K562 (cell line): ENCODE measurements around the gene NUP160. TPM values are rescaled to one million over a fixed set of nuclear protein-coding genes. Genes with fewer than 3 reads are reported as not detected.

ENCODE experiments used
- ATAC-seq: fragments of 200-7000 bp; cut with Tn5 transposase; 3 replicates; pipeline ENCODE4 v1.9.1; 2020; ENCODE audit warnings: moderate library complexity
- Bru-seq: library from RNA; stranded (reverse); fragments of 400-500 nt; gene quantifications from one replicate; lab custom pipeline; 2021; lab: Mats Ljungman, UMichigan
- BruChase-seq, 2 experiments: library from RNA; stranded (reverse); fragments of 400-500 nt; gene quantifications; one replicate each; lab custom pipeline; 2021; lab: Mats Ljungman, UMichigan
- BruUV-seq: library from RNA; stranded (reverse); fragments of 400-500 nt; replicated peaks from 2 replicates; lab custom pipeline; 2021; lab: Mats Ljungman, UMichigan
- CTCF ChIA-PET: fragments of 300-600 bp; formaldehyde crosslinking; extraction: SDS; loops from one replicate; lab custom pipeline; 2021; ENCODE audit warnings: low intra/inter-chr PET ratio; lab: Yijun Ruan, JAX
- POLR2A ChIA-PET: fragments of 300-600, 350-650 bp; sonication (Branson Sonifier 250); formaldehyde crosslinking; extraction: SDS; loops from one replicate; lab custom pipeline; 2021; ENCODE audit warnings: antibody characterized with exemption, inconsistent platforms; lab: Yijun Ruan, JAX
- DNase-seq, 4 experiments: peaks; one replicate each; pipeline versions ENCODE4 v3.0.0 to v3.0.0-alpha.2; 2011 to 2018; ENCODE audit warnings: low spot score in 3 of 4, mixed read lengths in 3 of 4; ENCODE audit errors: extremely low read depth in 1 of 4
- FAIRE-seq: peaks from 2 replicates; lab custom pipeline; 2011; peaks lifted over from hg19 to GRCh38; lab: Jason Lieb, UNC
- H2AFZ ChIP-seq: 2 replicates; pipeline ENCODE4 v1.6.0; 2011; ENCODE audit warnings: low read depth, low read length, control low read depth, inconsistent platforms
- H3K27ac ChIP-seq: fragments of 200-600 bp; 3 replicates; pipeline ENCODE4 v1.8.0; 2011; ENCODE audit warnings: low read depth, mild to moderate bottlenecking, control low read depth, inconsistent platforms, low read length, moderate library complexity, mixed read lengths; ENCODE audit errors: extremely low read depth
- H3K27me3 ChIP-seq, 2 experiments: fragments of 300-600 bp in 1 of 2; 2 replicates in 1 of 2; 3 replicates in 1 of 2; pipeline versions ENCODE4 v1.6.0 to v1.8.0; 2011; ENCODE audit warnings: inconsistent platforms in 2 of 2, low read length in 2 of 2, mild to moderate bottlenecking in 1 of 2, mixed read lengths in 1 of 2, moderate library complexity in 1 of 2; ENCODE audit not compliant: control insufficient read depth in 2 of 2, insufficient read depth in 2 of 2
- H3K36me3 ChIP-seq: fragments of 300-600 bp; 3 replicates; pipeline ENCODE4 v1.8.0; 2011; ENCODE audit warnings: mild to moderate bottlenecking, low read length, inconsistent platforms; ENCODE audit not compliant: control insufficient read depth, insufficient read depth
- H3K4me1 ChIP-seq, 2 experiments: fragments of 200-600 bp in 1 of 2; replicated peaks in 1 of 2; 2 replicates in 1 of 2; 3 replicates in 1 of 2; pipeline versions ENCODE4 v1.5.1 to v1.8.0; 2011; ENCODE audit warnings: inconsistent platforms in 2 of 2, low read length in 2 of 2, mild to moderate bottlenecking in 1 of 2, mixed read lengths in 1 of 2, moderate library complexity in 1 of 2; ENCODE audit not compliant: control insufficient read depth in 2 of 2, insufficient read depth in 2 of 2
- H3K4me2 ChIP-seq: 2 replicates; pipeline ENCODE4 v1.6.1; 2011; ENCODE audit warnings: low read length, control low read depth, inconsistent platforms, mixed read lengths; ENCODE audit not compliant: insufficient read depth
- H3K4me3 ChIP-seq: fragments of 200-600 bp; sonication (generic), shearing (Covaris generic); 2 replicates; pipeline ENCODE4 v1.5.1; 2016; ENCODE audit warnings: control low read depth, inconsistent platforms
- H3K79me2 ChIP-seq: fragments of 200-600 bp; 3 replicates; pipeline ENCODE4 v1.8.0; 2011; ENCODE audit warnings: low read length, inconsistent platforms; ENCODE audit not compliant: control insufficient read depth, insufficient read depth
- H3K9ac ChIP-seq, 2 experiments: 2 replicates each; pipeline versions ENCODE4 v1.6.0 to v1.6.1; 2011; ENCODE audit warnings: low read depth in 2 of 2, low read length in 2 of 2, control low read depth in 1 of 2, inconsistent platforms in 1 of 2, mild to moderate bottlenecking in 1 of 2, mixed read lengths in 1 of 2; ENCODE audit not compliant: insufficient read depth in 1 of 2
- H3K9me1 ChIP-seq: one replicate; pipeline ENCODE4 v1.6.0; 2011; ENCODE audit warnings: inconsistent platforms, mild to moderate bottlenecking, low read length, moderate library complexity; ENCODE audit not compliant: control insufficient read depth, insufficient read depth
- H3K9me3 ChIP-seq: replicated peaks from 2 replicates; pipeline ENCODE4 v1.5.1; 2011; ENCODE audit warnings: low read depth, low read length, inconsistent platforms; ENCODE audit not compliant: control insufficient read depth, insufficient read depth
- H4K20me1 ChIP-seq: replicated peaks from 2 replicates; pipeline ENCODE4 v1.6.1; 2011; ENCODE audit warnings: low read length, inconsistent platforms, mixed read lengths; ENCODE audit not compliant: control insufficient read depth, insufficient read depth
- CTCFL ChIP-seq: IDR thresholded peaks from 2 replicates; pipeline ENCODE4 v1.6.1; 2011; ENCODE audit warnings: borderline replicate concordance, low read depth, mild to moderate bottlenecking, moderate library complexity, low read length; ENCODE audit not compliant: insufficient read depth, poor library complexity, severe bottlenecking
- HMG20B ChIP-seq: fragments of 250-450 bp; sonication (Bioruptor Pico); IDR thresholded peaks from 2 replicates; pipeline ENCODE4 v1.5.0; 2021; ENCODE audit warnings: mild to moderate bottlenecking
- MAX ChIP-seq: sonication (generic); formaldehyde crosslinking; IDR thresholded peaks from 2 replicates; pipeline ENCODE4 v1.9.0; 2022; ENCODE audit warnings: mild to moderate bottlenecking, missing genetic modification reagents
- MECOM ChIP-seq: fragments of 250-450 bp; sonication (Bioruptor Pico); IDR thresholded peaks from 2 replicates; pipeline ENCODE4 v1.8.0; 2022; ENCODE audit warnings: inconsistent platforms
- NELFE ChIP-seq: IDR thresholded peaks from 2 replicates; pipeline ENCODE4 v1.6.1; 2011; ENCODE audit warnings: mild to moderate bottlenecking; ENCODE audit not compliant: insufficient read depth, insufficient read length
- PCBP1 ChIP-seq: fragments of 200-400 bp; formaldehyde crosslinking; IDR thresholded peaks from 2 replicates; pipeline ENCODE4 v1.6.1; 2018; ENCODE audit warnings: mild to moderate bottlenecking, low read depth, low read length; ENCODE audit not compliant: poor library complexity, severe bottlenecking
- RBM14 ChIP-seq: fragments of 200-400 bp; formaldehyde crosslinking; IDR thresholded peaks from 2 replicates; pipeline ENCODE4 v1.6.1; 2018; ENCODE audit warnings: low read depth, mild to moderate bottlenecking, low read length, moderate library complexity, borderline replicate concordance; ENCODE audit not compliant: insufficient read depth
- SNIP1 ChIP-seq: fragments of 450-650 bp; IDR thresholded peaks from 2 replicates; pipeline ENCODE4 v1.7.1; 2017; ENCODE audit warnings: low read depth, mild to moderate bottlenecking
- TAF9B ChIP-seq: fragments of 450-650 bp; IDR thresholded peaks from 2 replicates; pipeline ENCODE4 v1.6.1; 2018; ENCODE audit warnings: mild to moderate bottlenecking; ENCODE audit not compliant: partially characterized antibody
- TOE1 ChIP-seq, 2 experiments: fragments of 450-650 bp in 1 of 2; sonication (generic) in 1 of 2; formaldehyde crosslinking in 1 of 2; IDR thresholded peaks; 2 replicates each; pipeline versions ENCODE4 v1.7.1 to v1.8.0; 2016 to 2022; ENCODE audit warnings: borderline replicate concordance in 2 of 2, mild to moderate bottlenecking in 2 of 2, antibody characterized with exemption in 1 of 2, inconsistent platforms in 1 of 2, low read depth in 1 of 2, missing genetic modification reagents in 1 of 2, moderate library complexity in 1 of 2
- WGBS: fragments of 100-300 bp; shearing (Covaris generic); methylation state at CpG from one replicate; pipeline ENCODE4 v1.1.6; 2016; ENCODE audit warnings: low coverage, mixed read lengths; ENCODE audit not compliant: insufficient coverage; ENCODE audit errors: missing lambda C conversion rate; 5-methylcytosine and 5-hydroxymethylcytosine counted together
- in situ Hi-C: fragments of 300-500 bp; cut with MboI; formaldehyde crosslinking; loops from 4 replicates; pipeline ENCODE4 v1.15.0; 2018; ENCODE audit warnings: inconsistent platforms, mixed read lengths
- intact Hi-C: fragments of 100-400 bp; cut with micrococcal nuclease; formaldehyde crosslinking; loops from 2 replicates; pipeline ENCODE4 v1.14.2; 2022
- long read RNA-seq, 3 experiments: library from polyadenylated mRNA in 2 of 3; library from RNA in 1 of 3; unstranded in 2 of 3; stranded (forward) in 1 of 3; transcript quantifications; one replicate each; pipeline ENCODE4 v2.0.0, GENCODE V29; 2019 to 2022
- polyA minus RNA-seq, 3 experiments: library from RNA; depleted of rRNA, polyadenylated mRNA; stranded (reverse); fragments of >200 nt; gene quantifications; 2 replicates each; pipeline ENCODE4 v1.2.3, GENCODE V29; 2011
- polyA plus RNA-seq, 8 experiments: library from polyadenylated mRNA; depleted of rRNA in 4 of 8; stranded (reverse) in 5 of 8; unstranded in 3 of 8; fragments of >200 nt; fragmentation: Nextera tagmentation in 2 of 8; fragmentation: Illumina TruSeq in 1 of 8; extraction: Ambion mirVana in 2 of 8; extraction: Trizol in 1 of 8; gene quantifications; 2 replicates each; pipeline versions ENCODE4 v1.2.1 to v1.2.3, GENCODE V29; 2011 to 2014; ENCODE audit warnings: inconsistent platforms in 1 of 8, missing spikeins in 1 of 8
- total RNA-seq, 7 experiments: library from RNA; depleted of rRNA in 6 of 7; stranded (reverse); fragments of >200 nt in 6 of 7; fragmentation: Illumina TruSeq in 2 of 7; extraction: Trizol in 2 of 7; gene quantifications; 2 replicates each; pipeline versions ENCODE4 v1.2.1 to v1.2.3, GENCODE V29; 2011 to 2021; ENCODE audit warnings: low replicate concordance in 1 of 7

Gene NUP160
- 208 and 361 TPM in 2 replicates for total RNA-seq (2011; cell fraction: chromatin; rRNA removed; ENCODE audit: low replicate concordance)
- 99.7 and 113 TPM in 2 replicates for total RNA-seq (2011; cell fraction: nucleolus; rRNA removed)
- total RNA-seq (2011; cell fraction: nucleoplasm; rRNA removed): 163 and 198 TPM in 2 replicates
- total RNA-seq (2014; rRNA removed) (41.5 and 47.1 TPM in 2 replicates), total RNA-seq (2014; rRNA removed; fragmentation: Illumina TruSeq; extraction: Trizol) (77.4 and 89.6 TPM in 2 replicates), total RNA-seq (2015; rRNA removed; fragmentation: Illumina TruSeq; extraction: Trizol) (61.5 and 65.0 TPM in 2 replicates), total RNA-seq (2021) (77.8 and 81.0 TPM in 2 replicates), polyA plus RNA-seq (2011; rRNA removed) (82.7 and 112 TPM in 2 replicates), polyA plus RNA-seq (2014; fragmentation: Illumina TruSeq; extraction: Trizol) (73.7 and 74.2 TPM in 2 replicates), polyA plus RNA-seq (2014; fragmentation: Nextera tagmentation; extraction: Ambion mirVana) (10 to 100 TPM; 44.5 to 60.2 TPM), polyA plus RNA-seq (2014; rRNA removed) (53.0 and 54.3 TPM in 2 replicates), polyA minus RNA-seq (2011; rRNA and poly(A)+ RNA removed) (238 and 272 TPM in 2 replicates), Bru-seq, nascent RNA (percentile 87 among the genes with signal in this experiment), BruChase-seq, experiment 1, labeled RNA remaining after a 2-hour chase (percentile 92 among the genes with signal in this experiment), BruChase-seq, experiment 2, labeled RNA remaining after a 6-hour chase (percentile 93 among the genes with signal in this experiment)
- polyA plus RNA-seq (2011; cell fraction: cytosol; rRNA removed): 41.7 and 61.1 TPM in 2 replicates
- 59.8 and 68.8 TPM in 2 replicates for polyA plus RNA-seq (2011; cell fraction: nucleus; rRNA removed)
- 39.9 and 56.4 TPM in 2 replicates for polyA plus RNA-seq (2012)
- 72.9 and 106 TPM in 2 replicates for polyA minus RNA-seq (2011; cell fraction: cytosol; rRNA and poly(A)+ RNA removed)
- 46.6 and 77.9 TPM in 2 replicates for polyA minus RNA-seq (2011; cell fraction: nucleus; rRNA and poly(A)+ RNA removed)
- long read RNA-seq, experiment 1, full-length matches to known transcripts: 282 of 469 reads
- long read RNA-seq, experiment 1, partial matches to known transcripts: 100 of 469 reads
- long read RNA-seq, experiment 1, other reads (novel, unspliced or antisense): 87 of 469 reads
- long read RNA-seq, experiment 2, full-length matches to known transcripts: 11 of 49 reads
- long read RNA-seq, experiment 2, partial matches to known transcripts: 6 of 49 reads
- long read RNA-seq, experiment 2, other reads (novel, unspliced or antisense): 32 of 49 reads
- long read RNA-seq, experiment 3, full-length matches to known transcripts: 5 of 22 reads
- long read RNA-seq, experiment 3, partial matches to known transcripts: 12 of 22 reads
- long read RNA-seq, experiment 3, other reads (novel, unspliced or antisense): 5 of 22 reads

- 0 out of 2 replicates have a peak, but pooled peaks cover 7% of the 10 kb centered on the region for H4K20me1 ChIP-seq
- intact Hi-C loops (no loop called here), in situ Hi-C loops (no loop called here)
- ChIA-PET CTCF (interaction anchor here (0.6 kb wide), 1 partner anchor 612 kb away, joined by 3 read pairs; no protein-coding TSS in a partner anchor), POLR2A (interaction anchor here (0.5 to 0.8 kb wide), 5 partner anchors 52 to 252 kb away, joined by 3 to 4 read pairs (median 3); no protein-coding TSS in a partner anchor)
- BruUV-seq: no TSS peak
- peaks cover 41% of the 10 kb centered on the region for H3K36me3 ChIP-seq
- H3K79me2 ChIP-seq: peaks cover 55% of the 10 kb centered on the region
- DNase-seq (peak; percentile 87 to 92 (median 89)), ATAC-seq (peak; percentile 92), FAIRE-seq (peak; percentile 58)
- H2AFZ ChIP-seq: peak within 1 kb of the TSS; percentile 96
- peaks cover 0 to 20% of the 10 kb centered on the region in 2 experiments; a peak in 4 of 5 replicates for H3K4me1 ChIP-seq
- H3K27ac ChIP-seq: peak within 1 kb of the TSS; percentile 97
- WGBS: under 1% methylated on average over 49 of the region's 66 CpGs
- no peaks in the 10 kb centered on the region for H3K27me3 ChIP-seq
- H3K9me1 ChIP-seq: peaks cover 6% of the 10 kb centered on the region
- peak within 1 kb of the TSS; percentile 77 for H3K4me3 ChIP-seq
- H3K9ac ChIP-seq: peak within 1 kb of the TSS; percentile 98 to 100
- peak within 1 kb of the TSS; percentile 99 for H3K4me2 ChIP-seq
- no peaks in the 10 kb centered on the region for H3K9me3 ChIP-seq
- TF ChIP-seq PCBP1 (peak; percentile 71), RBM14 (0 out of 2 replicates have a peak, but pooled peaks have one; percentile 47), MECOM (CRISPR knock-in tag) (no peak), SNIP1 (no peak), NELFE (no peak), MAX (CRISPR knock-in tag) (peak; percentile 83), TAF9B (peak; percentile 90), HMG20B (no peak), CTCFL (no peak), TOE1 (IDR thresholded peaks at IDR 0.05; ENCODE audit: borderline replicate concordance) (peak; percentile 64; the same call in 1 of the 2 replicates), TOE1 (CRISPR knock-in tag; IDR thresholded peaks at IDR 0.05; ENCODE audit: borderline replicate concordance, low read depth) (no peak)
These were observed at the start of gene NUP160 for GRCh38 chr11:47847892-47848699. Gene NUP160, minus strand, starts transcription at chr11:47848350. Its CDS starts 32 bp downstream, at chr11:47848318.
